ENCODE data around the gene CNOT6. TPM values are rescaled to one million over a fixed set of nuclear protein-coding genes. Genes with fewer than 3 reads are reported as not detected.

Gene CNOT6
- total RNA-seq, 1 experiment from 2014 or later, result 60.9 TPM

DNA sequence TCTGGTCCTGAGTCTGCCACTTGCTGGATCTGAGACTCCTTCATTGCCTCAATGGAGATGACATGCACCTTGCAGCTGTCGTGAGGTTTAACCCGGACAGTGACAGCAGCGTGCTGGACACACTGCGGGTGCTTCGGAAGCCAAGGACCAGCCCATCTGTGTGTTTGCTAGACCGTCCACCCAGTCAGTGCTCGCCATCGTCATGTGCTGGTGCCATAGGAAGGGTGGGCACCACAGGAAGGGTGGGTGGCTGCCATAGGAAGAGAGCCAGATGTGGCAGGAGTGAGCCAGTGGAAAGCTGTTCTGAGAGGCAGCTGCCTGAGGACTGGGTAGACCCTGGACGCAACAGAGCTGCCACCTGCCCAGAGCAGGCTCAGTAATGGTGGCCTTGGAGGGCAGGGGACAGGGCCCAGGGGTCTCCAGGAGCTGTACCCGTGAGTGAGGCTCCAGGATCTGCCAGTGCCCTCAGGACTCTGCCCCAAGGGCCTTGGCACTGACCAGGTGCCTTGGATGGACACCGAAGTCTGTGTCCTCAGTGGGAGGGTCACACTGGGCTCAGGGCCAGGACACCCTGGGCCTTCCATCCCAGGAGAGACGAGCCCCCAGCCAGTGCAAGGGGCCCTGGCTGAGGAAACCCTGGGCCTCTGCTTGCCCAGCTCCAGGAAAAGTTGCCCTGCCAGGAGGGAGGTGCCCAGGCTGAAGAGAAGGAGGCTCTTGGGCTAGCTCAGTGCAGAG lies 133.4 kb downstream of the CNOT6 start:
- no peak for DNase-seq (ENCODE audit: low spot score)
- no TSS peak for BruUV-seq (replicated peaks)
- Histone ChIP-seq H3K9me3 (ENCODE audit: low read depth, low read length, poor library complexity, severe bottlenecking) (no peaks in the 10 kb centered on the region), H3K36me3 (ENCODE audit: insufficient read depth, low read length, poor library complexity, severe bottlenecking) (no peaks in the 10 kb centered on the region), H3K27ac (ENCODE audit: low read depth, low read length, poor library complexity, severe bottlenecking) (no peak overlapping the region), H3K4me3 (ENCODE audit: low read depth, low read length, poor library complexity, severe bottlenecking) (no peak overlapping the region), H3K27me3 (replicated peaks; ENCODE audit: insufficient read depth, low read depth, low read length, poor library complexity) (no peaks in the 10 kb centered on the region), H3K4me1 (ENCODE audit: insufficient read depth, low read length, poor library complexity, severe bottlenecking) (peaks cover 12% of the 10 kb centered on the region)
- ChIA-PET CTCF (no interaction called here), POLR2A (ENCODE audit: low non-redundant PET) (no interaction called here)
- intact Hi-C loops (cut with micrococcal nuclease; ENCODE audit: unreplicated experiment), result no loop called here
- TF ChIP-seq, protein P1, sequence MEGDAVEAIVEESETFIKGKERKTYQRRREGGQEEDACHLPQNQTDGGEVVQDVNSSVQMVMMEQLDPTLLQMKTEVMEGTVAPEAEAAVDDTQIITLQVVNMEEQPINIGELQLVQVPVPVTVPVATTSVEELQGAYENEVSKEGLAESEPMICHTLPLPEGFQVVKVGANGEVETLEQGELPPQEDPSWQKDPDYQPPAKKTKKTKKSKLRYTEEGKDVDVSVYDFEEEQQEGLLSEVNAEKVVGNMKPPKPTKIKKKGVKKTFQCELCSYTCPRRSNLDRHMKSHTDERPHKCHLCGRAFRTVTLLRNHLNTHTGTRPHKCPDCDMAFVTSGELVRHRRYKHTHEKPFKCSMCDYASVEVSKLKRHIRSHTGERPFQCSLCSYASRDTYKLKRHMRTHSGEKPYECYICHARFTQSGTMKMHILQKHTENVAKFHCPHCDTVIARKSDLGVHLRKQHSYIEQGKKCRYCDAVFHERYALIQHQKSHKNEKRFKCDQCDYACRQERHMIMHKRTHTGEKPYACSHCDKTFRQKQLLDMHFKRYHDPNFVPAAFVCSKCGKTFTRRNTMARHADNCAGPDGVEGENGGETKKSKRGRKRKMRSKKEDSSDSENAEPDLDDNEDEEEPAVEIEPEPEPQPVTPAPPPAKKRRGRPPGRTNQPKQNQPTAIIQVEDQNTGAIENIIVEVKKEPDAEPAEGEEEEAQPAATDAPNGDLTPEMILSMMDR (conservative IDR thresholded peaks at IDR 0.05; ENCODE audit: low read depth, low read length), result no peak
- TF ChIP-seq EZH2 (IDR thresholded peaks at IDR 0.05; ENCODE audit: borderline replicate concordance, low read depth, low read length, poor library complexity, severe bottlenecking), result no peak

Other genes starting within 250 kb of the CNOT6 start
- gene MAPK9, start 202.3 kb upstream of the CNOT6 start, total RNA-seq (2021), result 31.3 and 34.4 TPM in 2 replicates
- 0.82 and 1.2 TPM in 2 replicates for gene GFPT2, start 141.0 kb upstream of the CNOT6 start, total RNA-seq (2021)
- not detected in 2 replicates for gene SCGB3A1, start 97.1 kb downstream of the CNOT6 start, total RNA-seq (2021)
- gene FLT4, start 155.2 kb downstream of the CNOT6 start, total RNA-seq (2021), result 8.6 and 10.1 TPM in 2 replicates
- not detected in 2 replicates for gene OR2Y1, start 245.7 kb downstream of the CNOT6 start, total RNA-seq (2021)